ENCODE measurements around the gene TP53I13.
"Not testable (repeated sequence)": the region's sequence is repeated elsewhere in the genome, so short reads cannot be mapped to it uniquely, and the experiment has no call there.

The TP53I13 gene

DNA sequence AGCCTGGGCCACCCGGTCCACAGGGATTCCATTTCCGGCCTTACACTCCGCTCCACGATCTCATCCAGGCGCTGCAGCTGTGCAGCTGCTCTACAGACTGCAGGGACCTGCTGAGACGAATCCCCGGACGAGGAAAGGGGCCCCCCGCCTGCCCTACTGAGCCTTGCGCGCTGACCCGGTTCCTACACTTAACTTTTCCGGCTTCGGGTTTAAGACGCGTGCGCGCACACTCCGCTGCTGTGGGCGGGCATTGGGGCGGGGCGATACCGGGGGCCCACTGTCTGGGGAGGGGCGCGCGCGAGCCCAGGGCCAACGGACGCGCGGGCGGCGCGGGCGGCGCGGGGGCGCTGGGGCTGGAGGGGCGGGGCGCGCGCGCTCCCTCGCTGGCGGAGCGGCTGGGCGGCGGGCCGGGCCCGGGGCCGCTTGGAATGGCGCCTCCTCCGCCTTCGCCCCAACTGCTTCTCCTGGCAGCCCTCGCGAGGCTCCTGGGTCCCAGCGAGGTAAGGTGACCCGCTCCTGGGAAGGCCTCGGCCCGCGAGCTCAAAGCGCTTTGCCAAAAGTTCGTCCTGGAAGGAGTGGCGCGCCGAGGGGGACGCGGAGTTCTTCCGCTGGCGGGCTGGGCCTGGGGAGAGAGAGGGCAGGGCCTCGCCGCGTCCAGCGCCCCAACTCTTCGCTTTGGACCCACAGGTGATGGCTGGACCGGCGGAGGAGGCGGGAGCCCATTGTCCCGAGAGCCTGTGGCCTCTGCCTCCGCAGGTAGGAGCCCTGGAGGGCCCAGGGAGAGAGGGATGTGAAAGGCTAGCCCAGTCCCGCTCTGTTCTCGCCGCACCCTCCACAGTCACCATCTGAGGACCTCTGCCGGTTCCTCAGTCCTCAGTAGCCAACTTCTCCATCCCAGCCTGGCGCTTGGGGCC is at the start of gene TP53I13:
Gene TP53I13 (plus strand): TSS at position 371 of the 914 bp plus-strand sequence. CDS start 58 bp downstream, at position 429.
- Mint-ChIP-seq H3K27ac (peak within 1 kb of the TSS; percentile 97), H3K9me3 (no peaks in the 10 kb centered on the region), H3K4me1 (ENCODE audit: low read depth) (peaks cover 29% of the 10 kb centered on the region), H3K4me3 (peak within 1 kb of the TSS; percentile 97), H3K36me3 (ENCODE audit: low read depth) (peaks cover 16% of the 10 kb centered on the region), H3K27me3 (ENCODE audit: low read depth) (no peaks in the 10 kb centered on the region)

DNA sequence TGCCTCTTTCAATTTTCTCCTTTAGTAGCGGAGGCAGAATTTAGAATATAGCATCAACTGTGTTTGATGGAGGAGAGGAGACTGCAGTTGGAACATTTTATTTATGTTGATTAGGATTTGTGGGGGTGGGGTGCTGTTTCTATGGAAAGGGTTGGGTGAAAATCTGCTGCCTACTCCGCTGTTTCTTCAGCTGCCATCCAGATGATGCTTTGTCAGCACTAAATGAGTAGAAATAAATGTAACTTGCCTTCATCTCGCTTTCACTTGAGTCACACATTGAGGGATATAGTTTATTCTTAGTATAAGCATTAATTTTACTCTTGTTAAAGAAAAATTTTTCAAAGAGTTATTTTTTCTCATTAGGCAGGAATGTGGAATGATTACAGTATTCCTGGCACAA is 43.8 kb upstream of the TP53I13 start:
- H3K27ac Mint-ChIP-seq = no peak overlapping the region
- H3K4me3 Mint-ChIP-seq = no peak overlapping the region
- no peaks in the 10 kb centered on the region for H3K9me3 Mint-ChIP-seq
- H3K36me3 Mint-ChIP-seq (ENCODE audit: low read depth) = peaks cover 13% of the 10 kb centered on the region
- H3K27me3 Mint-ChIP-seq (ENCODE audit: low read depth) = no peaks in the 10 kb centered on the region
- peaks cover 3% of the 10 kb centered on the region for H3K4me1 Mint-ChIP-seq (ENCODE audit: low read depth)

DNA sequence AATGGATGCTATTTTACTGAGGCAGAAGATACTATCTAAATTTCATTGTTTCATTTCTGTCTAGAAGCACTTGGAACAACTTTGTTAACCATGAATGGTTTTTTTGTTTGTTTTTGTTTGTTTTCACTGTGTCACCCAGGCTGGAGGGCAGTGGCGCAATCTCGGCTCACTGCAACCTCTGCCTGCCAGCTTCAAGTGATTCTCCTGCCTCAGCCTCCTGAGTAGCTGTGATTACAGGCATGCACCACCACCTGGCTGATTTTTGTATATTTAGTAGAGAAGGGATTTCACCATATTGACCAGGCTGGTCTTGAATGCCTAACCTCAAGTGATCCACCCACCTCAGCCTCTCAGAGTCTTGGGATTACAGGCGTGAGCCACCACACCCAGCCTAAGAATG is 42.2 kb upstream of the TP53I13 start:
- Mint-ChIP-seq H3K36me3 (ENCODE audit: low read depth) (peaks cover 17% of the 10 kb centered on the region), H3K9me3 (no peaks in the 10 kb centered on the region)

DNA sequence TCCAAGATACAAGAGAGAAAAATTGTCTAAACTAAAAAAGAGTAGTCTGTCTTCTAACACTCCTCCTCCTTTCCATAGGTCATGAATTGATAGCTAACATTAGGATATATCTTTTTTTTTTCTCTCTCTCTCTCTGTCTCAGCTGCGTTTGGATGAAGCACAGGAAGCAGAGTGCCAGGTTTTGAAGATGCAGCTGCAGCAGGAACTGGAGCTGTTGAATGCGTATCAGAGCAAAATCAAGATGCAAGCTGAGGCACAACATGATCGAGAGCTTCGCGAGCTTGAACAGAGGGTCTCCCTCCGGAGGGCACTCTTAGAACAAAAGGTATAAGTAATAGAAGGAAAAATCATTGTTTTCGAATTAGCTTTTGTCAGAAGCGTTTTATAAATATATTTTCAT is 34.5 kb upstream of the TP53I13 start:
- H3K4me3 Mint-ChIP-seq = no peak overlapping the region
- peaks cover 23% of the 10 kb centered on the region for H3K36me3 Mint-ChIP-seq (ENCODE audit: low read depth)
- H3K27ac Mint-ChIP-seq = no peak overlapping the region
- no peaks in the 10 kb centered on the region for H3K9me3 Mint-ChIP-seq
- H3K4me1 Mint-ChIP-seq (ENCODE audit: low read depth) = no peaks in the 10 kb centered on the region
- H3K27me3 Mint-ChIP-seq (ENCODE audit: low read depth) = no peaks in the 10 kb centered on the region

More for the DNA sequence above, 42.2 kb upstream of the TP53I13 start:
- no peak overlapping the region for H3K4me3 Mint-ChIP-seq
- H3K4me1 Mint-ChIP-seq (ENCODE audit: low read depth) = peaks cover 3% of the 10 kb centered on the region
- no peak overlapping the region for H3K27ac Mint-ChIP-seq
- H3K27me3 Mint-ChIP-seq (ENCODE audit: low read depth) = no peaks in the 10 kb centered on the region

DNA sequence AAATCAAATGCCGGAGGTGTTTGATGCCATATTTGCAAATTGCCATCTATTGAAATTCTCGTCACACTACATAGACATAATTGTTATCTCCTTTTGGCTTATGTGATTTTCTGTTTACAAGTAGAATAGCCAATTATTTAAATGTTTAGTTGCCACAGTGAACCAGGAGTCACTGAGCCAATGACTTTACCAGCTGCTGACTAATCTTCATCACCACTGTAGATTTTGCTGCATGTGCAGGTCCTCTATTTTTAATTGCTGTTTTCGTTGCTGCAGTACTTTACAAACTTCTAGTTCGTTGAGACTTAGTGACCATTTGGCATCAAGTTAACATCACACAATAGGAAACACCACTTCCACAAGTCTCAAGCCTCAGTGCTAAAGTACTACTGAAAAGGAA is 24.4 kb upstream of the TP53I13 start:
- Mint-ChIP-seq H3K9me3 (no peaks in the 10 kb centered on the region), H3K27ac (no peak overlapping the region), H3K4me3 (no peak overlapping the region), H3K4me1 (ENCODE audit: low read depth) (peaks cover 4% of the 10 kb centered on the region), H3K27me3 (ENCODE audit: low read depth) (no peaks in the 10 kb centered on the region), H3K36me3 (ENCODE audit: low read depth) (peaks cover 22% of the 10 kb centered on the region)

GRCh38 chr17:29546085-29546484 is 22.4 kb upstream of the TP53I13 start:
- Mint-ChIP-seq H3K27ac (no peak overlapping the region), H3K9me3 (no peaks in the 10 kb centered on the region), H3K27me3 (ENCODE audit: low read depth) (no peaks in the 10 kb centered on the region), H3K4me3 (no peak overlapping the region), H3K4me1 (ENCODE audit: low read depth) (peaks cover 4% of the 10 kb centered on the region), H3K36me3 (ENCODE audit: low read depth) (peaks cover 22% of the 10 kb centered on the region)

- H3K9me3 Mint-ChIP-seq = no peaks in the 10 kb centered on the region
- no peak overlapping the region for H3K4me3 Mint-ChIP-seq
- H3K27ac Mint-ChIP-seq = no peak overlapping the region
- H3K4me1 Mint-ChIP-seq (ENCODE audit: low read depth) = peaks cover 4% of the 10 kb centered on the region
- peaks cover 22% of the 10 kb centered on the region for H3K36me3 Mint-ChIP-seq (ENCODE audit: low read depth)
- H3K27me3 Mint-ChIP-seq (ENCODE audit: low read depth) = no peaks in the 10 kb centered on the region
Measured at GRCh38 chr17:29546830-29547229, 21.7 kb upstream of the TP53I13 start.

- H3K4me1 Mint-ChIP-seq (ENCODE audit: low read depth) = peaks cover 4% of the 10 kb centered on the region
- no peaks in the 10 kb centered on the region for H3K27me3 Mint-ChIP-seq (ENCODE audit: low read depth)
- H3K9me3 Mint-ChIP-seq = no peaks in the 10 kb centered on the region
- H3K4me3 Mint-ChIP-seq = no peak overlapping the region
- no peak overlapping the region for H3K27ac Mint-ChIP-seq
- H3K36me3 Mint-ChIP-seq (ENCODE audit: low read depth) = peaks cover 10% of the 10 kb centered on the region
Measured at GRCh38 chr17:29549177-29549923, 19.2 kb upstream of the TP53I13 start.

DNA sequence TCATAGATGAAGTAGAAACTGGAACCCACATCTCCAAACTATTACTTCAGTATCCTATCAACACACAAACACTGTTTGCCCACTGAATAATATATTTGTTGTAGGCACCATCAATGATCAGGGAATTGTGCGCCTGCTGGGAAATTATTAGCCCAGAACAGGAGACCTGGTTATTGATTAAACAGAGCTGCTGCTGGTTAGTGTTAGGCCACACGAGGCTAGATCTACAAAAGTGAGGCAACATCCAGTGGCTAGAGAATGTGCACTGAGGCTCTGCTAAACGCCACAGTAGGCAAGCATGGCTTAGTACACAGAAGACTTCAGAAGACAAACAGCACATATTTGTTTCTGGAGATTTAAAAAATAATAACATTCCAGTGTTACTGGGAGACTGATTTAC is 12.7 kb upstream of the TP53I13 start:
- H3K4me1 Mint-ChIP-seq (ENCODE audit: low read depth) = peaks cover 13% of the 10 kb centered on the region
- H3K27ac Mint-ChIP-seq = no peak overlapping the region
- H3K27me3 Mint-ChIP-seq (ENCODE audit: low read depth) = no peaks in the 10 kb centered on the region
- H3K4me3 Mint-ChIP-seq = no peak overlapping the region
- no peaks in the 10 kb centered on the region for H3K9me3 Mint-ChIP-seq
- peaks cover 6% of the 10 kb centered on the region for H3K36me3 Mint-ChIP-seq (ENCODE audit: low read depth)

DNA sequence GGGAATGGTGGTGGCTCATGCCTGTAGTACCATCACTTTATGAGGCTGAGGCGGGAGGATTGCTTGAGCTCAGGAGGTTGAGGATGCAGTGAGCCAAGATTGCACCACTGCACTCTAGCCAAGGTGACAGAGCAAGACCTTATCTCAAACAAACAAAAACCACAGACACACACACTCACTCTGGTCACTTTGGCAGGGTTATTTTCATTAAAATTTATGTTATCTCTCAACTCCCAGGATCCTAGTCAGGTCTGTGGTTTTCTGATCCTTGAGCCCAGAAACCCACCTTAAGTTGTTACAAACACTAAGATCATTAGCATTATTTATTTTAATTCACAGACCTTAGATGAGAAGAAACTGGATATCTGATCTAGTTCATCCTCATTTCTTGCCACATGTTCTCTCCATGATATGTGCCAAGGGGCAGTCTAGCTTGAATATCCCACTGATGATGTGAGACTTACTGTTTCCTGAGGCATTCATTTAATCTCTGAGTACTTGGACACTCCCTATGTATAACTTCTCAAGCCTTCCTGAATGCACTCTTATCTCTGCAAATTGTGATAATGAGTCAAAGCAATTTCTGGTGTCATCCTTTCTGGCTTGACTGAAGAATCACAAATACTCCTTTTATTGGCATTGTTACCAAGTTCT is 11.3 kb upstream of the TP53I13 start:
- H3K27me3 Mint-ChIP-seq (ENCODE audit: low read depth) = no peaks in the 10 kb centered on the region
- no peak overlapping the region for H3K4me3 Mint-ChIP-seq
- H3K27ac Mint-ChIP-seq = peak overlapping the region; percentile 50
- H3K4me1 Mint-ChIP-seq (ENCODE audit: low read depth) = peaks cover 13% of the 10 kb centered on the region
- peaks cover 11% of the 10 kb centered on the region for H3K36me3 Mint-ChIP-seq (ENCODE audit: low read depth)
- H3K9me3 Mint-ChIP-seq = no peaks in the 10 kb centered on the region

DNA sequence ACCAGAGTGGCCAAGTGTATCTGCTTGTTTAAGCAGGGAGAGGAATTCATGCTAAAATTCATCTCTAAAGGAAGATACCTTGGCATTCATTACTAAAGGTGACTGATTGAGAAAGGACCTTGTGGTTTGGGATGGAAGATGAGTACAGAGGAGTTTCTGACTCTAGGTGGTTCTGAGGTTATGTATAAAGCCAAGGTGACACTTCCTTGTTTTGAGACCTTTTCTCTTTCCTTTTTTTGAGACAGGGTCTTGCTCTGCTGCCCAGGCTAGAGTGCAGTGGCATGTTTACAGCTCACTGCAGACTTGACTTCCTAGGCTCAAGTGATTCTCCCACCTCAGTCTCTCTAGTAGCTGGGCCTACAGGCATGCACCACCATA is 10.8 kb upstream of the TP53I13 start:
- no peaks in the 10 kb centered on the region for H3K9me3 Mint-ChIP-seq
- peak overlapping the region; percentile 50 for H3K27ac Mint-ChIP-seq
- peaks cover 13% of the 10 kb centered on the region for H3K36me3 Mint-ChIP-seq (ENCODE audit: low read depth)
- H3K27me3 Mint-ChIP-seq (ENCODE audit: low read depth) = no peaks in the 10 kb centered on the region
- no peak overlapping the region for H3K4me3 Mint-ChIP-seq
- H3K4me1 Mint-ChIP-seq (ENCODE audit: low read depth) = peaks cover 13% of the 10 kb centered on the region

- not testable (repeated sequence) for H3K27me3 Mint-ChIP-seq (ENCODE audit: low read depth); H3K9me3 Mint-ChIP-seq; H3K4me3 Mint-ChIP-seq
- H3K4me1 Mint-ChIP-seq (ENCODE audit: low read depth) = peaks cover 13% of the 10 kb centered on the region
- peaks cover 13% of the 10 kb centered on the region for H3K36me3 Mint-ChIP-seq (ENCODE audit: low read depth)
- peak overlapping the region; percentile 57 for H3K27ac Mint-ChIP-seq
Measured at GRCh38 chr17:29558139-29558538, 10.4 kb upstream of the TP53I13 start.

GRCh38 chr17:29559640-29560039 is 8.9 kb upstream of the TP53I13 start:
- Mint-ChIP-seq H3K4me3 (no peak overlapping the region), H3K4me1 (ENCODE audit: low read depth) (peaks cover 19% of the 10 kb centered on the region)

GRCh38 chr17:29560316-29560715 is 8.2 kb upstream of the TP53I13 start:
- Mint-ChIP-seq H3K27ac (no peak overlapping the region), H3K4me1 (ENCODE audit: low read depth) (peaks cover 23% of the 10 kb centered on the region), H3K36me3 (ENCODE audit: low read depth) (peaks cover 18% of the 10 kb centered on the region), H3K4me3 (no peak overlapping the region), H3K9me3 (no peaks in the 10 kb centered on the region), H3K27me3 (ENCODE audit: low read depth) (no peaks in the 10 kb centered on the region)

More at GRCh38 chr17:29559640-29560039, 8.9 kb upstream of the TP53I13 start:
- peaks cover 18% of the 10 kb centered on the region for H3K36me3 Mint-ChIP-seq (ENCODE audit: low read depth)
- no peaks in the 10 kb centered on the region for H3K27me3 Mint-ChIP-seq (ENCODE audit: low read depth)
- no peak overlapping the region for H3K27ac Mint-ChIP-seq
- H3K9me3 Mint-ChIP-seq = no peaks in the 10 kb centered on the region

Measured in T-helper 1 cell treated with Interleukin-12 subunit alpha and Interleukin-12 subunit beta and Interleukin-4 antibody, amounts not matched to agents 30 μg/mL and 1 μg/mL, for 36 hours (primary cell).